IPS-18a (cell line): ENCODE results near the gene IFI27.

Experiments used
- H3K27ac ChIP-seq: one replicate; pipeline ENCODE4 v1.5.1; 2013; ENCODE audit warnings: low read length
- H3K27me3 ChIP-seq: one replicate; pipeline ENCODE4 v1.6.1; 2013; ENCODE audit warnings: mild to moderate bottlenecking, low read length; ENCODE audit not compliant: control insufficient read depth, insufficient read depth
- H3K36me3 ChIP-seq: one replicate; pipeline ENCODE4 v1.6.1; 2013; ENCODE audit warnings: low read depth, low read length; ENCODE audit not compliant: control insufficient read depth
- H3K4me1 ChIP-seq: one replicate; pipeline ENCODE4 v1.6.1; 2013; ENCODE audit warnings: low read depth, low read length; ENCODE audit not compliant: control insufficient read depth
- H3K4me3 ChIP-seq: one replicate; pipeline ENCODE4 v1.5.1; 2013; ENCODE audit warnings: low read length
- H3K9ac ChIP-seq: one replicate; pipeline ENCODE4 v1.6.1; 2013; ENCODE audit warnings: mild to moderate bottlenecking, low read length, moderate library complexity
- H3K9me3 ChIP-seq: one replicate; pipeline ENCODE4 v1.6.1; 2013; ENCODE audit warnings: low read depth, low read length; ENCODE audit not compliant: control insufficient read depth

Gene IFI27

GRCh38 chr14:94103554-94104150, 6.9 kb upstream of the IFI27 start:
- Histone ChIP-seq H3K27me3 (no peaks in the 10 kb centered on the region), H3K27ac (no peak overlapping the region), H3K9me3 (no peaks in the 10 kb centered on the region), H3K9ac (no peak overlapping the region), H3K4me1 (no peaks in the 10 kb centered on the region), H3K36me3 (no peaks in the 10 kb centered on the region), H3K4me3 (no peak overlapping the region)

GRCh38 chr14:94104731-94105130, 5.8 kb upstream of the IFI27 start:
- Histone ChIP-seq H3K27ac (no peak overlapping the region), H3K9ac (no peak overlapping the region), H3K4me3 (no peak overlapping the region), H3K4me1 (no peaks in the 10 kb centered on the region), H3K36me3 (no peaks in the 10 kb centered on the region), H3K9me3 (no peaks in the 10 kb centered on the region), H3K27me3 (no peaks in the 10 kb centered on the region)

DNA sequence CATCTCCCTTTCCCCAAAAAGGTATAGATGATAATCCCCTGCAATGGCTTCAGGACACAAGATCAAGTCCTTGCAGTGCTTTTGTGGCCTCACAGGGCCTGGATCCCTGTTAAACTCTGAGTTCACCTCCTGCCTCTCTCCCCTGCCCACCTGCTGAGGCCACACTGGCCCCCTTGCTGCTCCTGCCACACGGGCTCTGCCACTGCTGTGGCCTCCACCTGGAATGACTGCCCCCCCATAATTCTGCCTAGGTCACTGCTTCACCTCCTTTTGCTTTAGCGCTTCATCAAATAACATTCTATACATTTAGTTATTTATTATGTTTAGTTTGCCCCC, 653 bp upstream of the IFI27 start:
- Histone ChIP-seq H3K27me3 (no peaks in the 10 kb centered on the region), H3K27ac (no peak overlapping the region), H3K4me3 (no peak overlapping the region), H3K4me1 (no peaks in the 10 kb centered on the region), H3K9ac (no peak overlapping the region), H3K36me3 (no peaks in the 10 kb centered on the region), H3K9me3 (no peaks in the 10 kb centered on the region)

GRCh38 chr14:94111276-94112095, 950 bp downstream of the IFI27 start:
- Histone ChIP-seq H3K4me3 (no peak overlapping the region), H3K27me3 (no peaks in the 10 kb centered on the region)

GRCh38 chr14:94112513-94113063, 2.1 kb downstream of the IFI27 start:
- no peak overlapping the region for H3K9ac ChIP-seq
- no peaks in the 10 kb centered on the region for H3K36me3 ChIP-seq
- no peaks in the 10 kb centered on the region for H3K9me3 ChIP-seq
- H3K27me3 ChIP-seq, result no peaks in the 10 kb centered on the region
- H3K4me3 ChIP-seq, result no peak overlapping the region
- no peak overlapping the region for H3K27ac ChIP-seq
- no peaks in the 10 kb centered on the region for H3K4me1 ChIP-seq

More at GRCh38 chr14:94111276-94112095, 950 bp downstream of the IFI27 start:
- no peak overlapping the region for H3K27ac ChIP-seq
- no peaks in the 10 kb centered on the region for H3K4me1 ChIP-seq
- no peak overlapping the region for H3K9ac ChIP-seq
- H3K36me3 ChIP-seq, result no peaks in the 10 kb centered on the region
- H3K9me3 ChIP-seq, result no peaks in the 10 kb centered on the region

GRCh38 chr14:94113073-94113472, 2.5 kb downstream of the IFI27 start:
- Histone ChIP-seq H3K4me1 (no peaks in the 10 kb centered on the region), H3K9ac (no peak overlapping the region), H3K27me3 (no peaks in the 10 kb centered on the region), H3K4me3 (no peak overlapping the region), H3K36me3 (no peaks in the 10 kb centered on the region), H3K9me3 (no peaks in the 10 kb centered on the region), H3K27ac (no peak overlapping the region)

- Histone ChIP-seq H3K9ac (no peak overlapping the region), H3K27me3 (no peaks in the 10 kb centered on the region), H3K4me1 (no peaks in the 10 kb centered on the region), H3K9me3 (no peaks in the 10 kb centered on the region), H3K27ac (no peak overlapping the region), H3K36me3 (no peaks in the 10 kb centered on the region), H3K4me3 (no peak overlapping the region)
Measured at GRCh38 chr14:94113490-94113889, 3.0 kb downstream of the IFI27 start.

DNA sequence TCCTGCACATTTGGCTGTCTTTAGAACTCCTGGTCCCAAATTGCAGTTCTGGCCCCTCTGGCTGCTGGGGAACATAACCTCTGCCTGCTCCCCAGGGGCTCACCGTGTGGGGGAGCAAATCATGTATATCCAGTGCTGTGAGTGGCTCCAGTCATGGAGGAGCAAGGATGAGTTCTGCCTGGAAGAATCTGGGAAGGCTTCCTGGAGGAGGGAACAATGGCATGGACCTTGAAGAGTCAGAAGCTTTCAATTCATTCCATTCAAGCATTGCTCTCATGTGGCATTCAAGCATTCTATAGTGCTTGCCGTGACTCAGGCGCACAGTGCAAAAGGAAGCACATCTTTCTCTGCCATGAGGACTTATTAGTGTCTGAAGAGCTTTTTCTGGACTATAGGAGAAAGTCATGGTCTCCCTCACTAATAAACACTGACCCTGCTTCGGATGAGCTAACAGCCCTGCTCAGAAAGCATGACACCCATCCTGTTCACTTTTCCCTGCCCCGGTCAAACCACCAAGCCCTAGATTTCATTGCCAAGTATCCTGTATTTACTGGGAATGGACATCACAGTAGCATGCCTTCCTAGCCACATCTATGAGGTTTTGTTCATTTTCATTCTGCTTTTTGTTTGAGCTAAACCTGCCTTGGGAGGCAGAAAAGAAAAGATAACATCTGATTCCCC, 3.5 kb downstream of the IFI27 start:
- no peak overlapping the region for H3K27ac ChIP-seq
- H3K36me3 ChIP-seq, result no peaks in the 10 kb centered on the region
- H3K9ac ChIP-seq, result no peak overlapping the region
- H3K4me3 ChIP-seq, result no peak overlapping the region
- H3K4me1 ChIP-seq, result no peaks in the 10 kb centered on the region
- H3K27me3 ChIP-seq, result no peaks in the 10 kb centered on the region
- no peaks in the 10 kb centered on the region for H3K9me3 ChIP-seq

GRCh38 chr14:94114589-94115057, 4.1 kb downstream of the IFI27 start:
- H3K4me1 ChIP-seq, result no peaks in the 10 kb centered on the region
- no peaks in the 10 kb centered on the region for H3K9me3 ChIP-seq
- H3K36me3 ChIP-seq, result no peaks in the 10 kb centered on the region
- H3K4me3 ChIP-seq, result no peak overlapping the region
- H3K27me3 ChIP-seq, result no peaks in the 10 kb centered on the region
- H3K9ac ChIP-seq, result no peak overlapping the region
- no peak overlapping the region for H3K27ac ChIP-seq

DNA sequence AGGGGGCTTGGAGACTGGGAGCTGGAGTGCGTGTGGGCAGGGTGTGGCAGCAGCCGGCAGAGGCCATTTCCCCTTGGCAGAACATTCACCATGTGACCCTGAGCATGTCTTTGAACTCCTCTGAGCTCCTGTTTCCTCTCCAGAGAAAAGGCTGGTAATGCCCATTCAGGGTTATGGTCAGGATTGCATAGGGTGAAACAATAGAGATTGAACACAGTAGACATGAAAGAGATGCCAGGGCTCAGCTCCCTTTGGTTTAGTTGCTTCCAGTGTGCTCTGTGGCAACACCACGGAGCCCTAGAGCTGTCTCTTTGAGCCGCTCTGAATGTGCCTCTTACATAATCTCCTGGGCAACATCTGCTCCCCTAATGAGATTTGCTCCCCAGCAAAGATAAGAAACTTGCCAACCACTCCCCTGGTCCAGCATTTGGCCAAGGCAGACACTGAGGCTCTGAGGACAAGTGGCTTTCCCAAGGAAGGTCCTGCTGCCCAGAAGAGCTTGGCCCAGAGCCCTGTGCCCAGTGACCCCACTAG, 4.6 kb downstream of the IFI27 start:
- Histone ChIP-seq H3K4me3 (no peak overlapping the region), H3K9ac (no peak overlapping the region)

GRCh38 chr14:94115631-94116030, 5.1 kb downstream of the IFI27 start:
- Histone ChIP-seq H3K36me3 (no peaks in the 10 kb centered on the region), H3K27me3 (no peaks in the 10 kb centered on the region), H3K9ac (no peak overlapping the region), H3K9me3 (no peaks in the 10 kb centered on the region), H3K4me3 (no peak overlapping the region), H3K4me1 (no peaks in the 10 kb centered on the region), H3K27ac (no peak overlapping the region)

More for the DNA sequence above, 4.6 kb downstream of the IFI27 start:
- H3K36me3 ChIP-seq, result no peaks in the 10 kb centered on the region
- no peaks in the 10 kb centered on the region for H3K4me1 ChIP-seq
- no peak overlapping the region for H3K27ac ChIP-seq
- no peaks in the 10 kb centered on the region for H3K9me3 ChIP-seq
- H3K27me3 ChIP-seq, result no peaks in the 10 kb centered on the region
